SK-N-SH (cell line): ENCODE results near the gene CLEC20A.

ENCODE experiments used
- CHD2 ChIP-seq: fragments of 150-350 bp; IDR thresholded peaks from 2 replicates; pipeline ENCODE4 v1.6.1; 2018; ENCODE audit warnings: low read length; ENCODE audit not compliant: partially characterized antibody
- CTCF ChIP-seq: fragments of 200-600 bp; sonication (generic); IDR thresholded peaks from 2 replicates; pipeline ENCODE4 v1.6.1; 2017; ENCODE audit warnings: antibody characterized with exemption, mild to moderate bottlenecking, moderate library complexity
- EZH2phosphoT487 ChIP-seq: fragments of 200-600 bp; sonication (generic); IDR thresholded peaks from 2 replicates; pipeline ENCODE4 v1.6.1; 2017; ENCODE audit warnings: low read depth, mixed run types, mild to moderate bottlenecking, antibody characterized with exemption, moderate library complexity, borderline replicate concordance
- FOXM1 ChIP-seq: IDR thresholded peaks from 2 replicates; pipeline ENCODE4 v1.4.0; 2012; ENCODE audit warnings: low read depth, mild to moderate bottlenecking
- MAX ChIP-seq: IDR thresholded peaks from 2 replicates; pipeline ENCODE4 v1.4.0; 2012; ENCODE audit warnings: low read depth
- MXI1 ChIP-seq: IDR thresholded peaks from 2 replicates; pipeline ENCODE4 v1.6.1; 2012; ENCODE audit warnings: mild to moderate bottlenecking, low read depth, low read length, improper control_type of control experiment
- NFIC ChIP-seq: IDR thresholded peaks from 2 replicates; pipeline ENCODE4 v1.4.0; 2012; ENCODE audit warnings: borderline replicate concordance
- RAD21 ChIP-seq: IDR thresholded peaks from 2 replicates; pipeline ENCODE4 v1.6.1; 2012; ENCODE audit warnings: mild to moderate bottlenecking, low read length
- TEAD4 ChIP-seq: IDR thresholded peaks from 2 replicates; pipeline ENCODE4 v1.4.0; 2012; ENCODE audit warnings: mild to moderate bottlenecking, borderline replicate concordance; ENCODE audit not compliant: insufficient read depth
- TF ChIP-seq, protein P1 (sequence below): IDR thresholded peaks from 2 replicates; pipeline ENCODE4 v1.6.1; 2012; ENCODE audit warnings: mild to moderate bottlenecking, low read depth, low read length, moderate library complexity

DNA sequence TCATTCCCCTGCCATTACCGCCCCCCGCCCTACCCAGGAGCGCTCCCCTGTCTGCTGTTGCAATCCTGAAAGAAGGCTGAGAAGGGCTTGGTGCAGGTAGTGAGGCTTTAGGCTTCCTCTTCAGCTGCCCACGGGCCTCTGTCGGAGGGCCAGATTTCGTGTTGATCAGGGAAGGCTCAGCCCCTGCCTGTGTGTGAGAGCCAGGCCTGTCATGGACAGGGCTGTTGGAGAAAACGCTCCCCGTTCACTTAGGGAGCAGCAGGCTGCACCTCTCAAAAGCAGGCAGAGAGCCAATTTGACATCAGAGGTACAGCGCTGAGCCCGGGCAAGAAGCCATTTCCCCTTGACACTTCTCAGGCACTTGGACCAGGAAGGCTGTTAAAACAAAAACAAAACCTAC lies 35.1 kb upstream of the CLEC20A start:
- TF ChIP-seq MAX (no peak), CTCF (no peak), RAD21 (no peak), FOXM1 (no peak), EZH2phosphoT487 (no peak), MXI1 (no peak), TEAD4 (no peak), NFIC (no peak), CHD2 (no peak)
- TF ChIP-seq, protein P1, sequence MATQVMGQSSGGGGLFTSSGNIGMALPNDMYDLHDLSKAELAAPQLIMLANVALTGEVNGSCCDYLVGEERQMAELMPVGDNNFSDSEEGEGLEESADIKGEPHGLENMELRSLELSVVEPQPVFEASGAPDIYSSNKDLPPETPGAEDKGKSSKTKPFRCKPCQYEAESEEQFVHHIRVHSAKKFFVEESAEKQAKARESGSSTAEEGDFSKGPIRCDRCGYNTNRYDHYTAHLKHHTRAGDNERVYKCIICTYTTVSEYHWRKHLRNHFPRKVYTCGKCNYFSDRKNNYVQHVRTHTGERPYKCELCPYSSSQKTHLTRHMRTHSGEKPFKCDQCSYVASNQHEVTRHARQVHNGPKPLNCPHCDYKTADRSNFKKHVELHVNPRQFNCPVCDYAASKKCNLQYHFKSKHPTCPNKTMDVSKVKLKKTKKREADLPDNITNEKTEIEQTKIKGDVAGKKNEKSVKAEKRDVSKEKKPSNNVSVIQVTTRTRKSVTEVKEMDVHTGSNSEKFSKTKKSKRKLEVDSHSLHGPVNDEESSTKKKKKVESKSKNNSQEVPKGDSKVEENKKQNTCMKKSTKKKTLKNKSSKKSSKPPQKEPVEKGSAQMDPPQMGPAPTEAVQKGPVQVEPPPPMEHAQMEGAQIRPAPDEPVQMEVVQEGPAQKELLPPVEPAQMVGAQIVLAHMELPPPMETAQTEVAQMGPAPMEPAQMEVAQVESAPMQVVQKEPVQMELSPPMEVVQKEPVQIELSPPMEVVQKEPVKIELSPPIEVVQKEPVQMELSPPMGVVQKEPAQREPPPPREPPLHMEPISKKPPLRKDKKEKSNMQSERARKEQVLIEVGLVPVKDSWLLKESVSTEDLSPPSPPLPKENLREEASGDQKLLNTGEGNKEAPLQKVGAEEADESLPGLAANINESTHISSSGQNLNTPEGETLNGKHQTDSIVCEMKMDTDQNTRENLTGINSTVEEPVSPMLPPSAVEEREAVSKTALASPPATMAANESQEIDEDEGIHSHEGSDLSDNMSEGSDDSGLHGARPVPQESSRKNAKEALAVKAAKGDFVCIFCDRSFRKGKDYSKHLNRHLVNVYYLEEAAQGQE = no peak
